OCI-LY7 (cell line): ENCODE data around the gene TMC1.

ENCODE experiments used
- EZH2phosphoT487 ChIP-seq: fragments of 200-600 bp; sonication (generic); IDR thresholded peaks from 2 replicates; pipeline ENCODE4 v1.6.1; 2018; ENCODE audit warnings: low read depth, borderline replicate concordance, mild to moderate bottlenecking, mixed run types, antibody characterized with exemption, low read length, moderate library complexity, mixed read lengths
- TF ChIP-seq, protein P1 (sequence below): fragments of 200-600 bp; sonication (generic); conservative IDR thresholded peaks from 2 replicates; pipeline ENCODE4 v1.5.1; 2014; ENCODE audit warnings: mild to moderate bottlenecking, antibody characterized with exemption, low read length, moderate library complexity, mixed read lengths

DNA sequence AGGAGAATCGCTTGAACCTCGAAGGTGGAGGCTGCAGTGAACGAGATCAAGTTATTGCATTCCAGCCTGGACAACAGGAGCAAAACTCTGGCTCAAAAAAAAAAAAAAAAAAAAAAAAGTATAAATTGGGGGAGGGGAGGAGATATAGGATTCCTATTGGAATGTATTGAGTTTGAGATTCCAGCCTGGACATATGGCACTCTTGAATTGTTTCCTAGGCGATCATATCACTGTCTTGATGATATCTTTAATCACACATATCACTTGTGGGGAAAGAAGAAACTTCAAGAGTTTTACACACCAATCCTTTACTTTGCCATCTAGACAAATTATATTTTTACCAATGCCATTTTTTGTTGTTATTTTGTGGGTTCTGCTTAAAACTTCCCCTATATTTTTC is 42.4 kb downstream of the TMC1 start:
- TF ChIP-seq, protein P1, sequence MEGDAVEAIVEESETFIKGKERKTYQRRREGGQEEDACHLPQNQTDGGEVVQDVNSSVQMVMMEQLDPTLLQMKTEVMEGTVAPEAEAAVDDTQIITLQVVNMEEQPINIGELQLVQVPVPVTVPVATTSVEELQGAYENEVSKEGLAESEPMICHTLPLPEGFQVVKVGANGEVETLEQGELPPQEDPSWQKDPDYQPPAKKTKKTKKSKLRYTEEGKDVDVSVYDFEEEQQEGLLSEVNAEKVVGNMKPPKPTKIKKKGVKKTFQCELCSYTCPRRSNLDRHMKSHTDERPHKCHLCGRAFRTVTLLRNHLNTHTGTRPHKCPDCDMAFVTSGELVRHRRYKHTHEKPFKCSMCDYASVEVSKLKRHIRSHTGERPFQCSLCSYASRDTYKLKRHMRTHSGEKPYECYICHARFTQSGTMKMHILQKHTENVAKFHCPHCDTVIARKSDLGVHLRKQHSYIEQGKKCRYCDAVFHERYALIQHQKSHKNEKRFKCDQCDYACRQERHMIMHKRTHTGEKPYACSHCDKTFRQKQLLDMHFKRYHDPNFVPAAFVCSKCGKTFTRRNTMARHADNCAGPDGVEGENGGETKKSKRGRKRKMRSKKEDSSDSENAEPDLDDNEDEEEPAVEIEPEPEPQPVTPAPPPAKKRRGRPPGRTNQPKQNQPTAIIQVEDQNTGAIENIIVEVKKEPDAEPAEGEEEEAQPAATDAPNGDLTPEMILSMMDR = no peak
- TF ChIP-seq EZH2phosphoT487 = no peak
